H1 (cell line): ENCODE measurements around the gene KCNJ5. TPM values are rescaled to one million over a fixed set of nuclear protein-coding genes. Genes with fewer than 3 reads are reported as not detected.

Source experiments
- CBX8 ChIP-seq: fragments of 300-800, 300-1000 bp; sonication (generic); IDR thresholded peaks from 2 replicates; pipeline ENCODE4 v1.7.1; 2016; ENCODE audit warnings: low read depth, low read length, borderline replicate concordance
- CEBPB ChIP-seq: IDR thresholded peaks from 2 replicates; pipeline ENCODE4 v1.6.1; 2012; ENCODE audit warnings: low read depth, low read length
- GTF2F1 ChIP-seq: IDR thresholded peaks from 2 replicates; pipeline ENCODE4 v1.6.1; 2012; ENCODE audit warnings: low read depth, low read length, improper control_type of control experiment, borderline replicate concordance
- RXRA ChIP-seq: IDR thresholded peaks from 2 replicates; pipeline ENCODE4 v1.6.1; 2011; ENCODE audit warnings: low read depth, mild to moderate bottlenecking, low read length, moderate library complexity; ENCODE audit not compliant: insufficient read depth
- YY1 ChIP-seq: IDR thresholded peaks from 2 replicates; pipeline ENCODE4 v1.6.1; 2011; ENCODE audit warnings: low read depth, mild to moderate bottlenecking, low read length
- polyA plus RNA-seq, 7 experiments: library from polyadenylated mRNA; depleted of rRNA in 3 of 7; stranded (reverse) in 5 of 7; unstranded in 2 of 7; fragments of >200 nt in 5 of 7; fragments of 200-250 nt in 2 of 7; gene quantifications; 1 replicate in 5 of 7; 2 replicates in 1 of 7; 4 replicates in 1 of 7; pipeline versions ENCODE4 v1.2.1 to v1.2.3, GENCODE V29; 2011 to 2013; ENCODE audit warnings: missing spikeins in 2 of 7, mixed read lengths in 2 of 7
- total RNA-seq: library from RNA; stranded (reverse); fragmentation: NEBNext Ultra II Directional; extraction: Animal tissue kit (Norgen Biotek cat#: 25700); gene quantifications from 2 replicates; pipeline ENCODE4 v1.2.1, GENCODE V29; 2021
- TF ChIP-seq, protein P1 (sequence below): IDR thresholded peaks from 2 replicates; pipeline ENCODE4 v1.6.1; 2012; ENCODE audit warnings: low read length, inconsistent platforms

KCNJ5 gene
- total and polyA plus RNA-seq, 2 of the 8 experiments (the other 6 are each of a cell fraction or from before 2014, with no cell fraction given): 0.05 TPM; not detected in 1

GRCh38 chr11:128917144-128917724 is 26.1 kb downstream of the KCNJ5 start (continued):
- TF ChIP-seq, protein P1, sequence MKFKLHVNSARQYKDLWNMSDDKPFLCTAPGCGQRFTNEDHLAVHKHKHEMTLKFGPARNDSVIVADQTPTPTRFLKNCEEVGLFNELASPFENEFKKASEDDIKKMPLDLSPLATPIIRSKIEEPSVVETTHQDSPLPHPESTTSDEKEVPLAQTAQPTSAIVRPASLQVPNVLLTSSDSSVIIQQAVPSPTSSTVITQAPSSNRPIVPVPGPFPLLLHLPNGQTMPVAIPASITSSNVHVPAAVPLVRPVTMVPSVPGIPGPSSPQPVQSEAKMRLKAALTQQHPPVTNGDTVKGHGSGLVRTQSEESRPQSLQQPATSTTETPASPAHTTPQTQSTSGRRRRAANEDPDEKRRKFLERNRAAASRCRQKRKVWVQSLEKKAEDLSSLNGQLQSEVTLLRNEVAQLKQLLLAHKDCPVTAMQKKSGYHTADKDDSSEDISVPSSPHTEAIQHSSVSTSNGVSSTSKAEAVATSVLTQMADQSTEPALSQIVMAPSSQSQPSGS: no peak
- TF ChIP-seq CBX8: no peak
- no peak for TF ChIP-seq CEBPB
- no peak for TF ChIP-seq GTF2F1
- TF ChIP-seq YY1: no peak
- no peak for TF ChIP-seq RXRA
